K562 (cell line): Measurements from ENCODE around the gene GUK1. TPM values are rescaled to one million over a fixed set of nuclear protein-coding genes. Genes with fewer than 3 reads are reported as not detected.
A peak's percentile ranks its signal among the peaks of the same experiment; 100 is the strongest.

Experiments
- ARID3B ChIP-seq: fragments of 250-450 bp; sonication (Bioruptor Pico); IDR thresholded peaks from 2 replicates; pipeline ENCODE4 v1.4.0; 2020; ENCODE audit warnings: borderline replicate concordance
- GTF2E2 ChIP-seq: fragments of 200-800 bp; sonication (Bioruptor generic); IDR thresholded peaks from 2 replicates; pipeline ENCODE4 v1.6.1; 2016; ENCODE audit warnings: missing genetic modification characterization, missing compliant biosample characterization
- GTF2F1 ChIP-seq: IDR thresholded peaks from 2 replicates; pipeline ENCODE4 v1.6.1; 2011; ENCODE audit warnings: low read depth, low read length, improper control_type of control experiment
- HDAC8 ChIP-seq: fragments of 450-650 bp; IDR thresholded peaks from 2 replicates; pipeline ENCODE4 v1.6.1; 2016; ENCODE audit warnings: mild to moderate bottlenecking, missing genetic modification characterization, moderate library complexity, missing compliant biosample characterization
- IFI16 ChIP-seq: fragments of 250-450 bp; sonication (Bioruptor Pico); IDR thresholded peaks from 2 replicates; pipeline ENCODE4 v2.1.2; 2022; ENCODE audit warnings: mild to moderate bottlenecking, inconsistent platforms
- NFIC ChIP-seq: fragments of 450-650 bp; IDR thresholded peaks from 2 replicates; pipeline ENCODE4 v1.6.1; 2017; ENCODE audit warnings: mild to moderate bottlenecking, inconsistent platforms
- PHB2 ChIP-seq: fragments of 450-650 bp; IDR thresholded peaks from 2 replicates; pipeline ENCODE4 v1.6.1; 2017; ENCODE audit warnings: low read depth
- PHF21A ChIP-seq: fragments of 450-650 bp; IDR thresholded peaks from 2 replicates; pipeline ENCODE4 v1.6.1; 2017; ENCODE audit warnings: low read depth, borderline replicate concordance
- POLR2B ChIP-seq: fragments of 450-650 bp; IDR thresholded peaks from 2 replicates; pipeline ENCODE4 v1.6.1; 2018; ENCODE audit warnings: low read depth; ENCODE audit not compliant: partially characterized antibody
- POLR2G ChIP-seq: fragments of 200-400 bp; formaldehyde crosslinking; IDR thresholded peaks from 2 replicates; pipeline ENCODE4 v1.6.1; 2017; ENCODE audit warnings: low read depth, mild to moderate bottlenecking, antibody characterized with exemption, low read length, moderate library complexity
- POLR3A ChIP-seq: IDR thresholded peaks from 2 replicates; pipeline ENCODE4 v1.6.1; 2011; ENCODE audit warnings: borderline replicate concordance, mild to moderate bottlenecking, moderate library complexity; ENCODE audit not compliant: insufficient read length, insufficient read depth; ENCODE audit errors: extremely low read depth
- RCOR1 ChIP-seq, 2 experiments: IDR thresholded peaks; 2 replicates each; pipeline ENCODE4 v1.6.1; 2012; ENCODE audit warnings: low read depth in 2 of 2, low read length in 2 of 2, borderline replicate concordance in 1 of 2, improper control_type of control experiment in 1 of 2
- RNF2 ChIP-seq: sonication (generic); IDR thresholded peaks from 2 replicates; pipeline ENCODE4 v1.6.1; 2016
- SAP30 ChIP-seq: fragments of 200-600 bp; sonication (generic); IDR thresholded peaks from 2 replicates; pipeline ENCODE4 v1.6.1; 2012; ENCODE audit warnings: borderline replicate concordance, low read depth, mild to moderate bottlenecking, moderate library complexity, low read length, control low read depth, inconsistent platforms; ENCODE audit not compliant: insufficient read depth, poor library complexity, severe bottlenecking
- SMAD1 ChIP-seq: fragments of 150-350 bp; IDR thresholded peaks from 2 replicates; pipeline ENCODE4 v1.6.1; 2014; ENCODE audit warnings: low read length, low read depth; ENCODE audit not compliant: partially characterized antibody
- SREBF1 ChIP-seq: fragments of 150-350 bp; IDR thresholded peaks from 2 replicates; pipeline ENCODE4 v1.6.1; 2014; ENCODE audit warnings: antibody characterized with exemption, low read depth, low read length, borderline replicate concordance
- TCF7 ChIP-seq: sonication (generic); IDR thresholded peaks from 2 replicates; pipeline ENCODE4 v1.6.1; 2016; ENCODE audit warnings: antibody characterized with exemption, borderline replicate concordance
- TFE3 ChIP-seq: fragments of 450-650 bp; formaldehyde crosslinking; IDR thresholded peaks from 2 replicates; pipeline ENCODE4 v1.4.0; 2020; ENCODE audit warnings: mild to moderate bottlenecking, mixed read lengths
- U2AF1 ChIP-seq: fragments of 200-400 bp; formaldehyde crosslinking; optimal IDR thresholded peaks from 2 replicates; pipeline ENCODE3; 2017; ENCODE audit warnings: mild to moderate bottlenecking, low read depth, low read length, moderate library complexity
- ZBTB26 ChIP-seq: fragments of 450-650 bp; formaldehyde crosslinking; IDR thresholded peaks from 2 replicates; pipeline ENCODE4 v1.4.0; 2022; ENCODE audit warnings: missing genetic modification characterization
- ZKSCAN3 ChIP-seq: fragments of 250-450 bp; sonication (Bioruptor Pico); IDR thresholded peaks from 2 replicates; pipeline ENCODE4 v1.4.0; 2020
- ZNF23 ChIP-seq: fragments of 250-450 bp; sonication (Bioruptor Pico); IDR thresholded peaks from 2 replicates; pipeline ENCODE4 v1.4.0; 2020; ENCODE audit warnings: mild to moderate bottlenecking
- ZNF311 ChIP-seq: fragments of 250-450 bp; sonication (Bioruptor Pico); IDR thresholded peaks from 2 replicates; pipeline ENCODE4 v1.4.0; 2020; ENCODE audit warnings: mild to moderate bottlenecking, moderate library complexity
- ZNF830 ChIP-seq: fragments of 250-450 bp; sonication (Bioruptor Pico); IDR thresholded peaks from 2 replicates; pipeline ENCODE4 v1.5.0; 2021; ENCODE audit warnings: mild to moderate bottlenecking
- polyA plus RNA-seq, 8 experiments: library from polyadenylated mRNA; depleted of rRNA in 4 of 8; stranded (reverse) in 5 of 8; unstranded in 3 of 8; fragments of >200 nt; fragmentation: Nextera tagmentation in 2 of 8; fragmentation: Illumina TruSeq in 1 of 8; extraction: Ambion mirVana in 2 of 8; extraction: Trizol in 1 of 8; gene quantifications; 2 replicates each; pipeline versions ENCODE4 v1.2.1 to v1.2.3, GENCODE V29; 2011 to 2014; ENCODE audit warnings: inconsistent platforms in 1 of 8, missing spikeins in 1 of 8
- total RNA-seq, 7 experiments: library from RNA; depleted of rRNA in 6 of 7; stranded (reverse); fragments of >200 nt in 6 of 7; fragmentation: Illumina TruSeq in 2 of 7; extraction: Trizol in 2 of 7; gene quantifications; 2 replicates each; pipeline versions ENCODE4 v1.2.1 to v1.2.3, GENCODE V29; 2011 to 2021; ENCODE audit warnings: low replicate concordance in 1 of 7

Gene GUK1
- total and polyA plus RNA-seq, 9 of the 15 experiments (the other 6 are each of a cell fraction or from before 2014, with no cell fraction given): 7.0 to 331 (median 132) TPM

- TF ChIP-seq RCOR1 (IDR thresholded peaks at IDR 0.05; ENCODE audit: borderline replicate concordance in 1 of 2, low read depth in 2 of 2, low read length in 2 of 2) (peak; percentile 11 to 43; a peak in 2 of 4 replicates), ZNF830 (CRISPR knock-in tag) (no peak), GTF2F1 (no peak), IFI16 (CRISPR knock-in tag) (no peak), ZNF311 (CRISPR knock-in tag) (no peak), ZBTB26 (CRISPR knock-in tag) (no peak), TFE3 (CRISPR knock-in tag) (no peak), ARID3B (CRISPR knock-in tag) (no peak), SREBF1 (no peak), TCF7 (no peak), HDAC8 (tag) (no peak), SMAD1 (no peak), RNF2 (no peak), POLR2B (no peak), ZKSCAN3 (no peak), ZNF23 (no peak), NFIC (no peak), PHB2 (no peak), GTF2E2 (no peak; the same call in 1 of the 2 replicates), U2AF1 (no peak), PHF21A (no peak), POLR2G (no peak), POLR3A (no peak), SAP30 (peak; percentile 86)
Observed at GRCh38 chr1:228166170-228166936, 26.3 kb downstream of the GUK1 start (continued).
